HG02938 (cell line): ENCODE results near the gene IL15RA.
"Not testable (repeated sequence)": the region's sequence is repeated elsewhere in the genome, so short reads cannot be mapped to it uniquely, and the experiment has no call there.

Experiments
- ATAC-seq: cut with Tn5 transposase; IDR thresholded peaks from one replicate; pipeline ENCODE4 v1.9.1; 2021; ENCODE audit warnings: mild to moderate bottlenecking, moderate library complexity; ENCODE audit not compliant: unreplicated experiment

IL15RA gene

GRCh38 chr10:5930272-5930671 is 47.1 kb downstream of the IL15RA start:
- no peak for ATAC-seq

- no peak for ATAC-seq
Measured at GRCh38 chr10:5929442-5929841, 47.9 kb downstream of the IL15RA start.

- no peak for ATAC-seq
Measured at GRCh38 chr10:5927306-5927705, 50.0 kb downstream of the IL15RA start.

GRCh38 chr10:5924889-5925288 is 52.5 kb downstream of the IL15RA start:
- ATAC-seq, result no peak

GRCh38 chr10:5921746-5922145 is 55.6 kb downstream of the IL15RA start:
- ATAC-seq, result no peak

GRCh38 chr10:5919568-5919967 is 57.8 kb downstream of the IL15RA start:
- no peak for ATAC-seq

- no peak for ATAC-seq
Measured at GRCh38 chr10:5918763-5919162, 58.6 kb downstream of the IL15RA start.

- no peak for ATAC-seq
Measured at GRCh38 chr10:5917305-5917704, 60.0 kb downstream of the IL15RA start.

- no peak for ATAC-seq
Measured at GRCh38 chr10:5915451-5915850, 61.9 kb downstream of the IL15RA start.

- ATAC-seq, result no peak
Measured at GRCh38 chr10:5913736-5914135, 63.6 kb downstream of the IL15RA start.

- ATAC-seq, result no peak
Measured at GRCh38 chr10:5911670-5912069, 65.7 kb downstream of the IL15RA start.

- no peak for ATAC-seq
Measured at GRCh38 chr10:5910323-5911100, 66.8 kb downstream of the IL15RA start.

GRCh38 chr10:5908676-5909075 is 68.7 kb downstream of the IL15RA start:
- ATAC-seq, result not testable (repeated sequence)

- ATAC-seq, result no peak
Measured at GRCh38 chr10:5906651-5907050, 70.7 kb downstream of the IL15RA start.

GRCh38 chr10:5905854-5906507 is 71.4 kb downstream of the IL15RA start:
- ATAC-seq, result no peak

- ATAC-seq, result peak; percentile 95
Measured at GRCh38 chr10:5904227-5904626, 73.1 kb downstream of the IL15RA start.

GRCh38 chr10:5903563-5903962 is 73.8 kb downstream of the IL15RA start:
- ATAC-seq, result no peak

- ATAC-seq, result no peak
Measured at GRCh38 chr10:5902511-5903274, 74.7 kb downstream of the IL15RA start.
